Occipital lobe (tissue), 2 donors: Measurements from ENCODE around the gene RPS6KA2. TPM values are rescaled to one million over a fixed set of nuclear protein-coding genes. Genes with fewer than 3 reads are reported as not detected.

ENCODE experiments used
- DNase-seq: peaks from one replicate; lab custom pipeline; 2025; lab: John Stamatoyannopoulos, UW
- total RNA-seq: library from RNA; depleted of rRNA; stranded (reverse); fragments of >200 nt; gene quantifications from one replicate; pipeline ENCODE4 v1.2.3, GENCODE V29; 2014

Gene RPS6KA2
- total RNA-seq, 1 donor from 2014 or later = 18.4 TPM

DNA sequence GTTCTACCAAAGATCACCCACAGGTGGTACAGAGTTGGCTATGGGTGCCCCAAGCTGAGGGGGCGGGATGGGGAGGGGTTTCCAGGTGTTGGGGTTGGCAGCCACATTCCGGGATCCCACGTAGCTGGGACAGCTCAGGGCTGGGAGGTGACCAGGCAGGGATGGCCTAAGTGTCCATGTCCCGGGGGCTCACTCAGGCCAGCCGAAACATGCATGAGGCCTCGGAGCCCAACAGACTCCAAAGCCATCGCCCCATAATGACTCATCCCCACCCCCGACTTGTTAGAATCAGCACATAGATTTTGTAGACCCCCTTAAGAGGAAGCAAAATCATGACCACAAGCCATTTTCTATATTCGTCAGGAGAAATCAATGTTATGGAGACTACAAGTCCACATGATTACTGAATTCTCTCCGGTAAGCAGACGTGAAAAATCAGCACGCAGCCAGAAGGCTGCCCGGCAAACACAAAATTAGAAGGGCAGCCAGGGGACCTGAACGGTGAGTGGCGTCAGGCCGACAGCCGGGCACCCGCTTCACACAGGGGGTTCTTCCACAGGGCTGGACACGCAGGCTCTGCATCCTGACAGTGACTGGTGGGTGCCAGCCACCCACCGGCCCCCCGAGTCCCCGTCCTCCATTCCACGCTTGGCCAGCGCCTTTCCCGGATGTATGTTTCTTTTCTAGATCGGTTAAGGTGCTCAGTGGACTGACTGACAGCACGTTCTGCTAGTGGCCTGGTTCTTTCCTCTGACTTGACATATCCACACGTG, 121.7 kb downstream of the RPS6KA2 start:
- no peak for DNase-seq

- DNase-seq = no peak
Measured at GRCh38 chr6:166504100-166504499, 123.0 kb downstream of the RPS6KA2 start.

- DNase-seq = no peak
Measured at GRCh38 chr6:166503167-166503744, 123.8 kb downstream of the RPS6KA2 start.

DNA sequence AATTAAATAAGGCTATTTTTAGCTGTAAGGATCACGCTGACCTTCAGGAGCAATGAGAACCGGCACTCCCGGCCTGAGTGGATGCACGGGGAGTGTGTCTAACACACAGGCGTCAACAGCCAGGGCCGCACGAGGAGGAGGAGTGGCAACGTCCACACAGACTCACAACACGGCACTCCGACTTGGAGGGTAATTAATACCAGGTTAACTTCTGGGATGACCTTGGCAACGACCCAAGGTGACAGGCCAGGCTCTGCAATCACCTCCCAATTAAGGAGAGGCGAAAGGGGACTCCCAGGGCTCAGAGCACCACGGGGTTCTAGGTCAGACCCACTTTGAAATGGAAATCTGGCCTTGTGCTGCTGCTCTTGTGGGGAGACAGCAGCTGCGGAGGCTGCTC, 124.6 kb downstream of the RPS6KA2 start:
- no peak for DNase-seq

- no peak for DNase-seq
Measured at GRCh38 chr6:166501246-166501645, 125.8 kb downstream of the RPS6KA2 start.

DNA sequence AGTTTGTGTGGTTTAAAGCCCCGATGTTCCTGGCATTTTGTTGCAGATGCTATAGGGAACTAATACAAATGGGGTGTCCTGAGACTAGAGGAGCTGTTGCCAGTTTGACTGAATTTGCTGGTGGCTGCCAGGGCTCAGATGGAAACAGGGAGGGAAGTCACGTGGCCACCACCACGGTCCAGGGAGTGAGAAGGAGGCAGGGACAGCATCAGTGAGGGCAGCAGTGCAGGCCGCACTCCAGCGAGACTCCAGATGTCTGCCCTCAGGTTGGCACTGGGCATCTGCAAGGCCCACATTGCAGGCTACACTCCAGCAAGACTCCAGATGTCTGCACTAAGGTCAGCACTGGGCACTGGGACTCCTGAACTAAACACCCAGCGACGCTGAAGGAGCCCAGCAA, 126.8 kb downstream of the RPS6KA2 start:
- peak; percentile 52 for DNase-seq

DNA sequence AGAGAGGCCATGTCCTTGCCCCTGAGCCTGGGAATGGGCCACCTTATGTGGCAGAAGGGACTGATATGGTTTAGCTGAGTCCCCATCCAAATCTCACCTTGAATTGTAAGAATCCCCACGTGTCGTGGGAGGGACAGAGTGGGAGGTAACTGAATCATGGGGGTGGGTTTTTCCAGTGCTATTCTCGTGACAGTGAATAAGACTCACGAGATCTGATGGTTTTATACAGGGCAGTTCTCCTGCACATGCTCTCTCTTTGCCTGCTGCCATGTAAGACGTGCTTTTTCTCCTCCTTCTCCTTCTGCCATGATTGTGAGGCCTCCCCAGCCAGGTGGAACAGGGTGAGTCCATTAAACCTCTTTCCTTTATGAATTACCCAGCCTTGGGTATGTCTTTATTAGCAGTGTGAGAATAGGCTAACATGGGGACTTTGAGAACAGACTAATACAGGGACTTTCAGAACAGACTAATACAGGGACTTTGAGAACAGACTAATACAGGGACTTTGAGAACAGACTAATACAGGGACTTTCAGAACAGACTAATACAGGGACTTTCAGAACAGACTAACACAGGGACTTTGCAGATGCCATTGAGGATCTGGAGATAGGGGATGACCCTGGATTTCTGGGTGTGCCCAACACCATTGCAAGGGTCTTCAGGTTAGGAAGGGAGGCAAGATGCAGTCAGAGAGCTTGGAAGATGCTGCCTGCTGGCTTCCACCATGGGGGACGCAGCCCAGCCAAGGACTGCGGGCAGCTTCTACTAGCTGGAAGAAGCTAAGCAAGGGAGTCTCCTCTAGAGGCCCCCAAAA, 127.5 kb downstream of the RPS6KA2 start:
- no peak for DNase-seq

GRCh38 chr6:166498661-166499349, 128.2 kb downstream of the RPS6KA2 start:
- no peak for DNase-seq

DNA sequence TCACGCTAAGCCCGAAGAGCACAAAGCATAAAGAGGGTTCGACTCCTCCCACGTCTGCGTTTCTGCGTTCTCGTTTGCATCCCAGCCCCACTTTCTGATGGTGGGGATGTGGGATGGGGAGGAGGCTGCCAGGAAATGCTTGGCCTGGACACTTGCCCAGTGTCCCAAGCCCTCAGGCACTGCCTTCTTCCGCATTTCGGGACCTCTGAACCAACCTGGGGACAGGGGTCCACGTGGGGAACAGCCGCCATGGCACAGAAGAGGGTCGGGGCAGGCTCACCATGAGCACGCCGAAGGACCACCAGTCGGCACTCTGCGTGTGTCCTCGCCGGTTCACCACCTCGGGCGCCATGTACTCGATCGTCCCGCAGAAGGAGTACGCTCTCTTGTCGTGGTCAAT, 128.8 kb downstream of the RPS6KA2 start:
- DNase-seq = no peak

- DNase-seq = no peak
Measured at GRCh38 chr6:166497087-166497899, 129.8 kb downstream of the RPS6KA2 start.

GRCh38 chr6:166496460-166496859, 130.6 kb downstream of the RPS6KA2 start:
- DNase-seq = no peak

DNA sequence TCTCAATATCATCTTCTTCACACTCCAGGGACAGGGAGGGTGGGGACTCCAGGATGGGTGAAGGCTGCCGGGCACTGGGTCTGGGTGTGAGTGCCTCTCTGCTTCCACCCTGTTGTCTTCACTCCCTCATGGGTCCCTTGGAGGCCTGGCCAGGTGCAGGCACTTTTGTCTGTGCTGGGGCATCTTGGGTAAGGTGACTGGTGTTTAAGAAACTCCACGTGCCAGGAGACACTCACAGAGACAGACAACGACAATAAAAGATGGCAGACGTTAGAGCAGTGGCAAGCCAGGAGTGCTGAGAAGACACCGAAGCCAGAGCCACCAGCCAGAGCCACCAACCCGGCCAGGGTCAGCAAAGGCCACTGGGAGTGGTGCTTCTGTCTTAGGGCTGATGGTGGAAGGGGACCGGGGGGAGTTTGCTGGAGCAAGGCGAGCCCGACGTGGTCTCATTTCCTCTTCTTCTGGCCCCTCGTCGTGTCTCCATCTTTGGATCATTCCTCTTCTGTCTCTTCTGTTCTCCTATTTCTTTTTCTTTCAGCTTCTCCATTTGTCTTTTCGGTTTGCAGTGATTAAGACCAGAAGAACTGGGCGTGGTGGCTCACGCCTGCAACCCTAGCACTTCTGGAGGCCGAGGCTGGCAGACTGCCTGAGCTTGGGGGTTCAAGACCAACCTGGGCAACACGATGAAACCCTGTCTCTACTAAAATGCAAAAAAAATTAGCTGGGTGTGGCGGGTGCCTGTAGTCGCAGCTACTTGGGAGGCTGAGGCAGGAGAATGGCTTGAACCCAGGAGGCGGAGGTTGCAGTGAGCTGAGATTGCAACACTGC, 131.3 kb downstream of the RPS6KA2 start:
- no peak for DNase-seq

DNA sequence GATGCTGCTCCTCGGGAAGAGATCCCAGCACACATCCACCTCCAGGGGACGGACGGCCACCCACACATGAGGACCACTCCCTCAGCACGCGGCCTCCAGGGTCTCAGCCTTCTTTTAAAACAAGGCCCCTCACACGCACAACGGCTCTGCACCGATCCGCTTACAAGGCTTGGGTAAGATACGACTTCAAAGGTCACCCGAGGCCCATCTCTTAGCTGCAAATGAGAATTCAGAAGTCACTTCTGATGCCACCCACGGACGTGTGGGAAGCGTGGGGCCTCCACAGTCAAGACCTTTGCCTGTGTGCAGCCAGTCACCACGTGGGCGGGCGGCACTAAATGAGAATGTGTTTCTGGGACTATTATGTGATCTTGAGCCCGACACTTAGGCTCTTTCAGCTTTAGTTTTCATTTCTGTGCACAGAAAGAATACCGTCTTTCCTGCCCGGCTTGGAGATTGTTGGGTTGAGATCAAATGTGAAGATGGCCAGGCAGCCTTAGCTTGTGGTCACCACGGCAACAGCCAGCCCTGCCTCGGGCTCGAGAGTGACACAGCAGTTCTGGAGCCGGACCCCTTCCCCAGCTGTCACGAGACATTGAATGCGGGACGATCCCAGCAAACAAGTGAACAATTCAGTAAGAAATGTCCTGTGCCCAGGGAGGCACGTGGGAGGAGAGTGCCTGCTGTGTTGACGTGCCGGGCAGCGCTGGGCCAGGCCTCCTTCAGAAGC, 132.1 kb downstream of the RPS6KA2 start:
- peak; percentile 46 for DNase-seq

GRCh38 chr6:166494101-166494441, 133.0 kb downstream of the RPS6KA2 start:
- DNase-seq = no peak

DNA sequence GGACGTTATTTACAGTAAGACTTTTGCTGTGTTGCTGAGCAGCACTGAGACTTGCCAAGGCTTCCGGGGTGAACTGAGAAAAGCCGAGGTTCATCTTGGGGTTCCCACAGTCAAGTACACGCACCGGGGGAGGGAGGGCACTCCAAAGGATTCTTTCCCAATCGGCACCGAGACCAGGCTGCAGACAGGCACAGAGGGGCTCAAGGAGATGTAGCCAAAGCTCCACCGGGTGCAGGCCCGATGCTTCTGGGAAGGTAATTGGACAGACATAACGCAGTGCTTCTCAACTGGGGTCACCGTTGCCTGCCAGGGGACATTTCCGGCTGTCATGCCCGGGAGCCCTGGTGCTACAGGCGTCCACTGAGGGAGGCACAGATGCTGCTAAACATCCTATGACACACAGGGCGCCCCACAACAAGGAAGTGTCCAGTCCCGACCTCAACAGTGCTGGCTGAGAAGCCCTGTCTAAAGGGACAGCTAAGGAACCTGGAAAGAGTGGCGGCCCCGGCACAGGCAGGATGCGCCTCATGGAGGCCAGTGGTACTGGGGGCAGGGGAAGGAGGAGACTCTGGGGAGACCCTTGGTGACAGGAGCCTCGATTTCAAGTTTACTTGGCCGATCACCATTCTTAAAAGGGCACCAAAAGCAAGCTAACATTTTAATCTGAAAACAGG, 133.5 kb downstream of the RPS6KA2 start:
- DNase-seq = no peak

DNA sequence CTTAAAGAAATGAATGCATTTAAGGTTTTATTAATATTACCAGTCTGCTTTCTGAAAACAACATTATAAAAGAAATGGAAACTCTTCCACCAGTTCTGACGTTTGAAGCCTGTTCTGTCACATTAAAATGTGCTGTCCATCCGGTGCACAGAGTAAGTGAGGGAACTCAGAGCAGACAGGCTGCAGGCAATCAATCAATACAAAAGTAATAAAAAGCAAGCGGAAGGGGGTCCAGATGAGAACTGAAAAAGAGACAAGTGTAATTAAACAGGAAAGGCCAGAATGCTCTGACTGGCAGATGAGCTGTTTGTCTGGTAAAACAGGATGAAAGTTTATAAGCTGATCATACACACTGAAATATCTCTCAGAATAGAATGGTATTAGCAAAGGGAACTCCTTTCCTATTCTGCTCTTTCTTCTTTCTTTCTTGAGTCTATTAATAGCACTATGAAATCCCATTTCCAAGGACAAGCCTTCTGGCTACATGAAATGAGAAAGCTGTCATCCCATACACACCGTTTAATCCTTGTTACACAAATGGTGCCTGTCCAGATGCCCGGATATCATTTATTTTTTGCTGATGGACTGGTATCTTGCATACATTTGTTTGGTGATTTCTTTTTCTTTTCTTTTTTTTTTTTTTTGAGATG, 134.8 kb downstream of the RPS6KA2 start:
- no peak for DNase-seq

DNA sequence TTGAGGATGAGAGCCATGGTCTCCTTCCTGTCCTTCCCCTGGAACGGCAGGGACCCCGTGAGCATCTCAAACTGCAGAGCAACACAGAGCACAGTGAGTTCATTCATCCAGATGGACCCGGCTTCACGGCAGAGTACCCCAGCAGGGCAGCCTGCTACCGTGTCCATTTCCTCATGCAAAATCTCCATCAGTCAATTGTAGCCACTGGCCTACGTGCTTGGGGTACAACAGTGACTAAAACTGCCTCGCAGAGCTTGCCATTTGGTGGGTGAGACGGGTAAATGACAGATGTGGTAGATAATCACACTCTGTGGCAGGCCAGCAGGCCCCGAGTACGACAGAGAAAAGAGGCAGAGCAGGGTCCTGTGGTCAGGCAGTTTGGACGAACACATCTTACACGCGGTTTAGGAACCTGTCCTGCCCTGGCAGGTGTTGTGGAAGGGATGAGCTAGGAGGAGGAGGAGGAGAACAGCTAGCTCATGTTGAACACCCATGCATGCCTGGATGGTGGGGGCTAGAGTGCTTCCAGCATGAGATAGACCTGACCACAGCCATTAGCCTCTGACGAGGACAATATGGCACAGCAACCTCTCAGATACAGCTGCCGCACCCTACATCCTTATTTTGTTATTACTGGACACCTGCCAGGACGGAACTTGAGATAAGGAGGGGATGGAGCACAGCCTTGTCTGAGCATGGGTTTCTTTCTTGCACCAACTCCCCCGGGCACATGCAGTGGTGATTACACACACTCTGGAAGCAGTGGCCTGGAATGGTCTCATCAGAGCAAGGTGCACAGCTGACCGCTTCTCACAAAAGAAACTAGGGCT, 136.2 kb downstream of the RPS6KA2 start:
- no peak for DNase-seq
